GM12873 (cell line): ENCODE measurements around the gene DNAAF3.

Experiments
- TF ChIP-seq, protein P1 (sequence below): IDR thresholded peaks from 2 replicates; pipeline ENCODE4 v1.5.1; 2012; ENCODE audit warnings: low read depth, mild to moderate bottlenecking, moderate library complexity, low read length, control low read depth; ENCODE audit not compliant: insufficient read depth; ENCODE audit errors: missing control alignments

DNAAF3 gene

DNA sequence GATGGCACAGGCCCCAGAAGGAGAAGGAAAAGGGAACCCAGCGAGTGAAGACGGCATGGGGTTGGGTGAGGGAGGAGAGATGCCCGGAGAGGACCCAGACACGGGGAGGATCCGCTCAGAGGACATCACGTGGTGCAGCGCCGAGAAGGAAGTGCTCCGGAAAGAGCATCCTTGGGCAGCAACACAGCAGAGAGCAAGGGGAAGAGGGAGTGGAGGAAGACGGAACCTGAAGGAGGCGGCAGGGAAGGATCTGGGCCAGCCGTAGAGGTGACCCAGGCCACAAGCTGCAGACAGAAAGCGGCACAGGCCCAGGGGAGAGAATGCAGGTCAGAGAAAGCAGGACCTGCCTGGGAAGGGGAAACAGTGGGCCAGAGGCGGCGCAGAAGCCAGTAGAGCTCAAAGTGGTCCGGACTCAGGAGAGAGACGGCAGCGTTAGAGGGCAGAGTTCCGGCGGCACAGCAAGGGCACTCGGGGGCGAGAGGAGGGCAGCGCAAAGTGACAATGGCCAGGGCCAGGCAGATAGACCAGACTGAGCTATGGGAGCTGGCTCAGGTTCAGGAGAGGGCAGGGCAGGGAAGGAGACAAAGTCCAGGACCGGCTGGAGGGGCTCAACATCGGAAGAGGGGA, 50.1 kb downstream of the DNAAF3 start:
- TF ChIP-seq, protein P1, sequence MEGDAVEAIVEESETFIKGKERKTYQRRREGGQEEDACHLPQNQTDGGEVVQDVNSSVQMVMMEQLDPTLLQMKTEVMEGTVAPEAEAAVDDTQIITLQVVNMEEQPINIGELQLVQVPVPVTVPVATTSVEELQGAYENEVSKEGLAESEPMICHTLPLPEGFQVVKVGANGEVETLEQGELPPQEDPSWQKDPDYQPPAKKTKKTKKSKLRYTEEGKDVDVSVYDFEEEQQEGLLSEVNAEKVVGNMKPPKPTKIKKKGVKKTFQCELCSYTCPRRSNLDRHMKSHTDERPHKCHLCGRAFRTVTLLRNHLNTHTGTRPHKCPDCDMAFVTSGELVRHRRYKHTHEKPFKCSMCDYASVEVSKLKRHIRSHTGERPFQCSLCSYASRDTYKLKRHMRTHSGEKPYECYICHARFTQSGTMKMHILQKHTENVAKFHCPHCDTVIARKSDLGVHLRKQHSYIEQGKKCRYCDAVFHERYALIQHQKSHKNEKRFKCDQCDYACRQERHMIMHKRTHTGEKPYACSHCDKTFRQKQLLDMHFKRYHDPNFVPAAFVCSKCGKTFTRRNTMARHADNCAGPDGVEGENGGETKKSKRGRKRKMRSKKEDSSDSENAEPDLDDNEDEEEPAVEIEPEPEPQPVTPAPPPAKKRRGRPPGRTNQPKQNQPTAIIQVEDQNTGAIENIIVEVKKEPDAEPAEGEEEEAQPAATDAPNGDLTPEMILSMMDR = peak; percentile 6

DNA sequence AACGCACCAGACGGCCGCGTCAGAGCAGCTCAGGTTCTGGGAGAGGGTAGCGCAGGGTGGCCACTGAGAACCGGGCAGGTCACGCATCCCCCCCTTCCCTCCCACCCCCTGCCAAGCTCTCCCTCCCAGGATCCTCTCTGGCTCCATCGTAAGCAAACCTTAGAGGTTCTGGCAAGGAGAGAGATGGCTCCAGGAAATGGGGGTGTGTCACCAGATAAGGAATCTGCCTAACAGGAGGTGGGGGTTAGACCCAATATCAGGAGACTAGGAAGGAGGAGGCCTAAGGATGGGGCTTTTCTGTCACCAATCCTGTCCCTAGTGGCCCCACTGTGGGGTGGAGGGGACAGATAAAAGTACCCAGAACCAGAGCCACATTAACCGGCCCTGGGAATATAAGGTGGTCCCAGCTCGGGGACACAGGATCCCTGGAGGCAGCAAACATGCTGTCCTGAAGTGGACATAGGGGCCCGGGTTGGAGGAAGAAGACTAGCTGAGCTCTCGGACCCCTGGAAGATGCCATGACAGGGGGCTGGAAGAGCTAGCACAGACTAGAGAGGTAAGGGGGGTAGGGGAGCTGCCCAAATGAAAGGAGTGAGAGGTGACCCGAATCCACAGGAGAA, 50.9 kb downstream of the DNAAF3 start:
- TF ChIP-seq, protein P1 = no peak

DNA sequence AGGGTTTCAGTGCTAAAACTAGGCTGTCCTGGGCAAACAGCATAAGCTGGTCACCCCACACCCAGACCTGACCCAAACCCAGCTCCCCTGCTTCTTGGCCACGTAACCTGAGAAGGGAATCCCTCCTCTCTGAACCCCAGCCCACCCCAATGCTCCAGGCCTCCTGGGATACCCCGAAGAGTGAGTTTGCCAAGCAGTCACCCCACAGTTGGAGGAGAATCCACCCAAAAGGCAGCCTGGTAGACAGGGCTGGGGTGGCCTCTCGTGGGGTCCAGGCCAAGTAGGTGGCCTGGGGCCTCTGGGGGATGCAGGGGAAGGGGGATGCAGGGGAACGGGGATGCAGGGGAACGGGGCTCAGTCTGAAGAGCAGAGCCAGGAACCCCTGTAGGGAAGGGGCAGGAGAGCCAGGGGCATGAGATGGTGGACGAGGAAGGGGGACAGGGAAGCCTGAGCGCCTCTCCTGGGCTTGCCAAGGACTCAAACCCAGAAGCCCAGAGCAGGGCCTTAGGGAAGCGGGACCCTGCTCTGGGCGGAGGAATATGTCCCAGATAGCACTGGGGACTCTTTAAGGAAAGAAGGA, 51.8 kb downstream of the DNAAF3 start:
- TF ChIP-seq, protein P1 = no peak

DNA sequence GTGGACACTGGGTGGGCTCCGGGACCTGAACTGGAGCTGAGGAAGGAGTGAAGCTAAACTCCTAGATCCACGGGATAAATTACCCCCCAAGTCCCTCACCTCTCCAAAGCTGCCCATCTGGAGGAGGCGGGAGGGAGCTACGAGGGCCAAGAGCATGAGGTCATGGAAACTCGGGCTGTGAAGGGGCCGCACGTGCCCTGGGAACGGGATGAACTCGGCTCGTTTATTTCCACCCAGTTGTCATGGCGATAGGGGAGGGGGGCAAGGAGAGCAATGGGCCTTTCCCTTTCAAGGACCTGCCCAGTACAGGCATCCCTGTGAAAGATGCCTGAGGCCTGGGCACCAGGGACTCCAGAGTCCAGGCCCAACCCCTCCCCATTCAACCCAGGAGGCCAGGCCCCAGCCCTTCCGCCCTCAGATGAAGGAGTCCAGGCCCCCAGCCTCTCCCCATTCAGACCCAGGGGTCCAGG, 52.8 kb downstream of the DNAAF3 start:
- TF ChIP-seq, protein P1 = no peak

DNA sequence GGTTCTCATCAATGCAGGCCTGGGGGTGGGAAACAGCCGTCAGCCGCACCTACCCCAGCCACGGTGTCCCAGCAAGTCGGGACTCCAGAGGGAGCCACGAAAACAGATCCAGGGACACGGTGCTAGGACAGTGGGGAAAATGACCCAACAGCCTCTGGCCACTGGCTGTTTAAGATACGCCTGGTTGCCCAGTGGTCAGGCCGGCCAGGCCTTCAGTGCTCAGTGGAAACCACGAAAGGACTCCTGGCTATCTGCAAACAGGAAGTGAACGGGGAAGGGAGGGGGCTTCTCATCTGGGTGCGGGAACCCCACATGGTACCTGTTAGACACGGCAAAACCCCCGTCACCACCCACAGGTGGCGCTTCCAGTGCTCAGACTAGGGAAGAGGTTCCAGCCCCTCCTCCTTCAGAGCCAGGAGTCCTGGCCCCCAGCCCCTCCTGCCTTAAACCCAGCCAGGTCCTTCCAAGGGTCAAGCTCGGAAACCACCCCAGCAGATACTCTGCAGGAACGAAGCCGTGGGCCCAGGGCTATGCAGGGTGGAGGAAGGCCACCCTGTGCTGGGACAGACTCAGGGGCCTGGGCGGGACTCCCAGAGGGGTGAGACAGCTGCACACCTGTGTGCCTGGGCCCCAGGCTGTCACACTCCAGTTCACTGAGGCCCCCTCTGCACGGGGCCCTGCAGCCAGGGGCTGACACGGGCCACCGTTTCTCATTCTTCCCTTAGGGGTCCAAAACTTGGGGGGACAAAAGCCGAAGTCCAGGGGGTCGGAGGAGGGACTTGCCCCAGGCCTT, 53.4 kb downstream of the DNAAF3 start:
- TF ChIP-seq, protein P1 = peak; percentile 20

DNA sequence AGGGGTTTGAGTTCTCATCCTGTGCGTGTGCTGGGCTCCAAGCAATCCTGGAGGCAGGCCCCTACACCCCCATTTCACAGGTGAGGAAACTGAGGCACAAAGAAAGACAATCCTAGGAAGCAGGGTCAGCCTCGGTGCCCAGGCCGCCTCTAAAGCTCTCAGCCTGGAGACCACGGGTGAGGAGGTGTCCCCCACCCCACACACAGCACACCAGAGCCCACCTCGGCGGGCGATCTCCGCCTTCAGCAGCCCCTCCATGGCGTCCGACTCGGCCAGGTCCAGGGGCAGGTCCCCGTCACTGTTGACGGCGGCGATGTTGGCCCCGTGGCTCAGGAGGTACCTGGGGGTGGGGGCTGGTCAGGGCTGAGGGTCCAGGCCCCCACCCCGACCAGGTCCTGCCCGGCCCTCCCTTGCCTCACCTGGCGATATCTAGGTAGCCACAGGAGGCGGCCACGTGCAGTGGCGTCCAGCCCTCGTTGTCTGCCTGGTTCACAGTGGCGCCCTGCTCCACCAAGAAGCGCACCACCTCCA, 54.1 kb downstream of the DNAAF3 start:
- TF ChIP-seq, protein P1 = no peak
